Activated T-cell treated with anti-CD3 and anti-CD28 coated beads, Interleukin-2, amount 50 U/mL, for 24 hours (primary cell): Measurements from ENCODE around the gene ANO1.

ENCODE experiments used
- DNase-seq: peaks from one replicate; pipeline ENCODE4 v3.0.0-alpha.2; 2020
- H3K27ac Mint-ChIP-seq: 2 replicates; pipeline ENCODE4 v1.8.0; 2020; ENCODE audit warnings: mild to moderate bottlenecking, mixed read lengths
- H3K27me3 Mint-ChIP-seq: 2 replicates; pipeline ENCODE4 v1.8.0; 2020; ENCODE audit warnings: mixed read lengths
- H3K36me3 Mint-ChIP-seq: 2 replicates; pipeline ENCODE4 v1.8.0; 2020; ENCODE audit warnings: low read depth, mixed read lengths
- H3K4me1 Mint-ChIP-seq: 2 replicates; pipeline ENCODE4 v1.8.0; 2020; ENCODE audit warnings: low read depth, mixed read lengths
- H3K4me3 Mint-ChIP-seq: 2 replicates; pipeline ENCODE4 v1.8.0; 2020; ENCODE audit warnings: mild to moderate bottlenecking, moderate library complexity, mixed read lengths
- H3K9me3 Mint-ChIP-seq: 2 replicates; pipeline ENCODE4 v1.8.0; 2020; ENCODE audit warnings: mixed read lengths

ANO1 gene

GRCh38 chr11:70134490-70134889, 56.4 kb downstream of the ANO1 start:
- no peaks in the 10 kb centered on the region for H3K4me1 Mint-ChIP-seq

DNA sequence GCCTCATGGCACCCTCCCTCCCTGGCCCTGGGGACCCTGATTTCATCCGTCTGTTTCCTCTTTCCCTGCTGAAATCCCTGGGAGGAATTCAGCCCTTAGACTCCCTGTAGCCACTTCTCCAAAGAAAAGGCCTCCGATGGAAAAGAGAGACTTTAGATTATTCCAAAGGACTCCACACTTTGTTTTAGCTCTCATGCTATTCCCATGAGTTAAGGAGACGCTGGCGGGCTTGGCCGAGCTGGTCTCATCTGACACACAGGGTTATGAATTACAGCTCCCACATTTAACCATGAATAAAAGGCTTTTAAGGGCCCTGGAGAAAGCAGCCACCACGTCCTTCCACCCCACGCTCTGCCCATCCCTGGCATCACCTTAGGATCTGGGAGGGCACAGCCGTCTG, 57.0 kb downstream of the ANO1 start:
- Mint-ChIP-seq H3K27me3 (peaks cover 4% of the 10 kb centered on the region), H3K27ac (no peak overlapping the region), H3K4me3 (no peak overlapping the region), H3K9me3 (no peaks in the 10 kb centered on the region), H3K36me3 (no peaks in the 10 kb centered on the region), H3K4me1 (no peaks in the 10 kb centered on the region)
- no peak for DNase-seq

More at GRCh38 chr11:70134490-70134889, 56.4 kb downstream of the ANO1 start:
- Mint-ChIP-seq H3K4me3 (no peak overlapping the region), H3K9me3 (no peaks in the 10 kb centered on the region), H3K36me3 (no peaks in the 10 kb centered on the region), H3K27ac (no peak overlapping the region), H3K27me3 (peaks cover 4% of the 10 kb centered on the region)
- DNase-seq: no peak

DNA sequence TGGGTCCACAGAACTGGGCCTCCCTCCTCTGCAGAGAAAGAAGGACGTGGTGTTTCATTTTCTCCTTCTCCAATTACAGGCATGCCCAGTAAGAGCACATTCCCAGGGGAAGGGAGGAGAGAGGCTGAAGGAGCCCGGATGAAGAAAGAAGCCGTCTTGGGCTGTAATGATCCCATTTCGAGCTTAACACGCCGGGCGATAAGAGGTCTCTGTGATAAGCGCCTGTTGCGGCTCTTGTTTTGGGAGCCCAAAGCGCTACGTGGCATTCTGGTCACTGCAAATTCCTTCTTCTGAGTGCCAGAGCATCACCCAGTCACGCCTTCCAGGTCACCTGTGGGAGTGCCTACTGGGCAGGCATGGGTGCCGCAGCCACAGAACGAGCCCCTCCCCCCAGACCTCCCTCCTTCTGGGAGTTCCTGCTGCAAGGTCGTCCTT, 57.5 kb downstream of the ANO1 start:
- H3K4me3 Mint-ChIP-seq: no peak overlapping the region
- H3K27me3 Mint-ChIP-seq: peaks cover 7% of the 10 kb centered on the region
- H3K9me3 Mint-ChIP-seq: no peaks in the 10 kb centered on the region
- H3K4me1 Mint-ChIP-seq: no peaks in the 10 kb centered on the region
- no peak for DNase-seq
- no peak overlapping the region for H3K27ac Mint-ChIP-seq
- no peaks in the 10 kb centered on the region for H3K36me3 Mint-ChIP-seq

GRCh38 chr11:70137383-70137782, 59.3 kb downstream of the ANO1 start:
- Mint-ChIP-seq H3K27ac (no peak overlapping the region), H3K9me3 (no peaks in the 10 kb centered on the region), H3K4me3 (no peak overlapping the region), H3K4me1 (peaks cover 3% of the 10 kb centered on the region), H3K27me3 (peaks cover 25% of the 10 kb centered on the region), H3K36me3 (no peaks in the 10 kb centered on the region)
- DNase-seq: no peak

GRCh38 chr11:70138403-70138802, 60.3 kb downstream of the ANO1 start:
- Mint-ChIP-seq H3K9me3 (no peaks in the 10 kb centered on the region), H3K27ac (no peak overlapping the region), H3K4me3 (no peak overlapping the region), H3K36me3 (no peaks in the 10 kb centered on the region), H3K4me1 (peaks cover 3% of the 10 kb centered on the region), H3K27me3 (peaks cover 35% of the 10 kb centered on the region)
- DNase-seq: no peak

- no peaks in the 10 kb centered on the region for H3K36me3 Mint-ChIP-seq
- DNase-seq: no peak
- no peaks in the 10 kb centered on the region for H3K9me3 Mint-ChIP-seq
- H3K4me3 Mint-ChIP-seq: no peak overlapping the region
- H3K4me1 Mint-ChIP-seq: peaks cover 3% of the 10 kb centered on the region
- H3K27ac Mint-ChIP-seq: no peak overlapping the region
- H3K27me3 Mint-ChIP-seq: peaks cover 44% of the 10 kb centered on the region
These were observed 61.8 kb downstream of the ANO1 start for GRCh38 chr11:70139785-70140410.

GRCh38 chr11:70140711-70141485, 62.8 kb downstream of the ANO1 start:
- Mint-ChIP-seq H3K27me3 (peaks cover 46% of the 10 kb centered on the region), H3K9me3 (no peaks in the 10 kb centered on the region), H3K36me3 (no peaks in the 10 kb centered on the region), H3K4me3 (no peak overlapping the region), H3K27ac (no peak overlapping the region), H3K4me1 (peaks cover 3% of the 10 kb centered on the region)
- DNase-seq: no peak

DNA sequence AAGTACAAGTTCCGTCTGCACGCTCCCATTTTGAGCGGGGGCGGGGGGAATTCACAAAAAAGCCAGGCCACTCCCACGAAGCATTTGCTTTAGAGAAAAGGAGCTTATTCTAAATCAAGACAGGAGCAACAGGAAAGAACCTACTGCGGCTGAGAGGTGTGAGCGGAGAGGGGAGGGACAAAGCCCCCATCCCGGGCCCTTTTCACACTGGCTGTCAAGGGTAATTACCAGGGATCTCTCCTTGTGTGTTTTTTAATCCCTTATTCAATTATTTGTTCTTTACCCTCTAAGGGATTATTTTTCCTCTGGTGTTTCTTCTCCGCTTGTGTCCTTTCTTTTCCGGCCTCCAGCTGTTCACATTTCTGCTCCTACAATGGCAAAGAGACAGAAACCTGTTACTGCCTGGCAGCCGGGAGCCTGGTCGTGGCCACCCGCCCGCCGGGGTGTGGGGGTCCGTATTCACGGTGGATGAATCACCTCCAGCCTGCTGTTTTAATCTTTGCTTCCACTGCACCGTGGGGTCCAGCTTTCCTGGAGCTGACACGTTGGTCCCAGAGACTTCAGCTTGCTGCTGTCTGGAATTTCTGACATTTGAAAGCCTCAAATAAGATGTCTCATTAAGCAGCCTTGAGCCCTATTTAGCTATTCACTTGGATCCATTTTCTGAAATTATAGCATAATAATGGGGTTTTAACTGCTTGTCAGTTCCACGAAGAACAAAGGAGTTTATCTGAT, 63.5 kb downstream of the ANO1 start:
- Mint-ChIP-seq H3K9me3 (no peaks in the 10 kb centered on the region), H3K4me3 (no peak overlapping the region), H3K36me3 (no peaks in the 10 kb centered on the region), H3K27me3 (peaks cover 53% of the 10 kb centered on the region), H3K27ac (no peak overlapping the region), H3K4me1 (peaks cover 3% of the 10 kb centered on the region)
- DNase-seq: no peak

GRCh38 chr11:70142221-70142875, 64.2 kb downstream of the ANO1 start:
- Mint-ChIP-seq H3K27me3 (peaks cover 57% of the 10 kb centered on the region), H3K4me3 (no peak overlapping the region), H3K9me3 (no peaks in the 10 kb centered on the region), H3K36me3 (no peaks in the 10 kb centered on the region), H3K27ac (no peak overlapping the region), H3K4me1 (peaks cover 3% of the 10 kb centered on the region)
- DNase-seq: no peak

GRCh38 chr11:70144262-70144661, 66.1 kb downstream of the ANO1 start:
- Mint-ChIP-seq H3K27me3 (peaks cover 66% of the 10 kb centered on the region), H3K9me3 (no peaks in the 10 kb centered on the region), H3K27ac (no peak overlapping the region), H3K4me1 (peaks cover 3% of the 10 kb centered on the region), H3K36me3 (no peaks in the 10 kb centered on the region), H3K4me3 (no peak overlapping the region)
- DNase-seq: no peak

- no peak for DNase-seq
- Mint-ChIP-seq H3K4me3 (no peak overlapping the region), H3K27me3 (peaks cover 66% of the 10 kb centered on the region), H3K27ac (no peak overlapping the region), H3K9me3 (no peaks in the 10 kb centered on the region), H3K36me3 (no peaks in the 10 kb centered on the region), H3K4me1 (peaks cover 3% of the 10 kb centered on the region)
These were observed 67.0 kb downstream of the ANO1 start for GRCh38 chr11:70145071-70145470.

DNA sequence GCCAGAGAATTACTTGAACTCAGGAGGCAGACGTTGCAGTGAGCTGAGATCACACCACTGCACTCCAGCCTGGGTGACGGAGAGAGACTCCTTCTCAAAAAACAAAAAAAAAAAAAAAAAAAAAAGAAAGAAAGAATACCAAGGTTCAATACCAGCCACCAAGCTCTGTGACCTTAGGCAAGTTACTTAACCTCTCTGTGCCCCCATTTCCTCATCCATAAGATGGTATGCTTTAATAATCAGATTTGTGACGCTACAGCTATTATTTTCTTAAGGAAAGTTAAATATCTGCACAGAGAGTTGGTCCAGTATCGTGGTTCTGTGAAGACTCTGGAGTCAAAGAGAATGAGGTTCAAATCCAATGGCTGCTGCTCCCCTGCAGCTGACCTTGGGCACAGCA, 67.7 kb downstream of the ANO1 start:
- peaks cover 3% of the 10 kb centered on the region for H3K4me1 Mint-ChIP-seq
- no peaks in the 10 kb centered on the region for H3K9me3 Mint-ChIP-seq
- peaks cover 60% of the 10 kb centered on the region for H3K27me3 Mint-ChIP-seq
- no peaks in the 10 kb centered on the region for H3K36me3 Mint-ChIP-seq
- H3K27ac Mint-ChIP-seq: no peak overlapping the region
- DNase-seq: no peak
- H3K4me3 Mint-ChIP-seq: no peak overlapping the region

DNA sequence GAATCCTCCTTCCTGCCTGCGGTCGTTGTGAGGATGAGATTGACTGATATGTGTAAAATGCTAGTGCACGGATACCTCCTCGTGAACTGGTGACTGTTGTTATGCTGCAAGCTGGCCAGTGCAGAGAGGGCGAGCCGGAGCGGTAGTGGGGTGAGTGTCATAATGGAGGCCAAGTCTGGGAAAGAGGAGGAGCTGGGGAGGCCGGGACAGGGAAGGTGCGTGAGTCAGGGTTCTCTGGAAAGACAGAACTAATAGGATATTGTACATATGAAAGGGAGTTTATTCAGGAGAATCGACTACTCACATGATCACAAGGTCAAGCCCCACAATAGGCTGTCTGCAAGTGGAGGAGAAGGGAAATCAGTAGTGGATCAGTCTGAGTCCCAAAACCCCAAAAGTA, 68.2 kb downstream of the ANO1 start:
- no peak overlapping the region for H3K4me3 Mint-ChIP-seq
- no peaks in the 10 kb centered on the region for H3K36me3 Mint-ChIP-seq
- peaks cover 1% of the 10 kb centered on the region for H3K4me1 Mint-ChIP-seq
- no peaks in the 10 kb centered on the region for H3K9me3 Mint-ChIP-seq
- DNase-seq: no peak
- H3K27me3 Mint-ChIP-seq: peaks cover 56% of the 10 kb centered on the region
- H3K27ac Mint-ChIP-seq: no peak overlapping the region

DNA sequence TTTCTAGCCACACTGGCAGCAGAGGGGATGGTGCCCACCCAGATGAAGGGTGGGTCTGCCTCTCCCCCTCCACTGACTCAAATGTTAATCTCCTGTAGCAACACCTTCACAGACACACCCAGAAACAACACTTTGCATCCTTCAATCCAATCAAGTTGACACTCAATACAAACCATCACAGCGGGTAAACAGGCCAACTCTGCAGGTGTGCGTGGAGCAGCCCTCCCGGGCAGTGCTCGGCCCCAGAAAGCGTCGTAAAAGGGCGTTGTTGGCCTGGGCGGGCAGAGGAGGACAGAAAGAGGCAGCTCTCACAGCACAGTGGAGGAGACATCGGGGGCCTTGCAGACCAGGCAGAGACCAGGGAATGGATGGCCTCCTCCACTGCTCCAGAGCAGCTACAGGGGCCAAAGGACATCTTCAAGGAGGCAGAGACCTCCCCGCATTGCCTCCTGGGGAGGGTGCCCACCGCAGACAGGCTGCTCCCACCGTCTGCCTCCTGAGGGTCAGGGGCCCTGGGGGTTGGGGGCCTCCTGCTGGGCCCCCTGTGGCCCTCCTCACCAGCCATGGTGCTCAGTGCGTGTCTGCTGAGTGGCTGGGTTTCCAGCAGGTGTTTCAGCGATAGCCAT, 68.9 kb downstream of the ANO1 start:
- H3K27me3 Mint-ChIP-seq: peaks cover 49% of the 10 kb centered on the region
- no peaks in the 10 kb centered on the region for H3K36me3 Mint-ChIP-seq
- H3K4me1 Mint-ChIP-seq: no peaks in the 10 kb centered on the region
- no peak overlapping the region for H3K4me3 Mint-ChIP-seq
- no peaks in the 10 kb centered on the region for H3K9me3 Mint-ChIP-seq
- no peak overlapping the region for H3K27ac Mint-ChIP-seq
- no peak for DNase-seq
